NB4 (cell line): ENCODE measurements around the gene NCSTN.

Experiments
- CTCF ChIP-seq: IDR thresholded peaks from one replicate; pipeline ENCODE4 v1.5.1; 2012; ENCODE audit warnings: low read depth, low read length
- POLR2A ChIP-seq: IDR thresholded peaks from 2 replicates; pipeline ENCODE4 v1.6.1; 2011; ENCODE audit warnings: mild to moderate bottlenecking; ENCODE audit not compliant: insufficient read length; ENCODE audit errors: extremely low read depth

- TF ChIP-seq CTCF: no peak
- no peak for TF ChIP-seq POLR2A
Observed at GRCh38 chr1:160338580-160338979, 4.6 kb upstream of the NCSTN start.
